NT2/D1 (cell line): ENCODE measurements around the gene SLC7A6.
A peak's percentile ranks its signal among the peaks of the same experiment; 100 is the strongest.

Experiments
- DNase-seq: peaks from one replicate; pipeline ENCODE4 v3.0.0-alpha.2; 2011; ENCODE audit warnings: low read depth, low spot score
- H3K27me3 ChIP-seq: 2 replicates; pipeline ENCODE4 v1.6.0; 2011; ENCODE audit warnings: mild to moderate bottlenecking; ENCODE audit not compliant: insufficient read length, insufficient read depth
- H3K36me3 ChIP-seq: 2 replicates; pipeline ENCODE4 v1.6.1; 2011; ENCODE audit warnings: mild to moderate bottlenecking, low read length, mixed read lengths; ENCODE audit not compliant: insufficient read depth, insufficient read length
- H3K4me1 ChIP-seq: 2 replicates; pipeline ENCODE4 v1.5.1; 2011; ENCODE audit not compliant: insufficient read depth, insufficient read length
- H3K4me3 ChIP-seq: 2 replicates; pipeline ENCODE4 v1.5.1; 2011; ENCODE audit warnings: low read depth; ENCODE audit not compliant: insufficient read length
- H3K9ac ChIP-seq: 2 replicates; pipeline ENCODE4 v1.6.0; 2011; ENCODE audit warnings: low read depth; ENCODE audit not compliant: insufficient read length
- H3K9me3 ChIP-seq: 2 replicates; pipeline ENCODE4 v1.5.1; 2011; ENCODE audit warnings: mild to moderate bottlenecking, low read length; ENCODE audit not compliant: insufficient read depth
- SUZ12 ChIP-seq: IDR thresholded peaks from 2 replicates; pipeline ENCODE4 v1.6.1; 2011; ENCODE audit not compliant: insufficient read length, insufficient read depth; ENCODE audit errors: extremely low read depth
- YY1 ChIP-seq: IDR thresholded peaks from 2 replicates; pipeline ENCODE4 v1.6.1; 2011; ENCODE audit not compliant: insufficient read length, insufficient read depth
- ZNF274 ChIP-seq: IDR thresholded peaks from 2 replicates; pipeline ENCODE4 v1.6.1; 2011; ENCODE audit warnings: mild to moderate bottlenecking, low read depth, low read length

SLC7A6 gene

DNA sequence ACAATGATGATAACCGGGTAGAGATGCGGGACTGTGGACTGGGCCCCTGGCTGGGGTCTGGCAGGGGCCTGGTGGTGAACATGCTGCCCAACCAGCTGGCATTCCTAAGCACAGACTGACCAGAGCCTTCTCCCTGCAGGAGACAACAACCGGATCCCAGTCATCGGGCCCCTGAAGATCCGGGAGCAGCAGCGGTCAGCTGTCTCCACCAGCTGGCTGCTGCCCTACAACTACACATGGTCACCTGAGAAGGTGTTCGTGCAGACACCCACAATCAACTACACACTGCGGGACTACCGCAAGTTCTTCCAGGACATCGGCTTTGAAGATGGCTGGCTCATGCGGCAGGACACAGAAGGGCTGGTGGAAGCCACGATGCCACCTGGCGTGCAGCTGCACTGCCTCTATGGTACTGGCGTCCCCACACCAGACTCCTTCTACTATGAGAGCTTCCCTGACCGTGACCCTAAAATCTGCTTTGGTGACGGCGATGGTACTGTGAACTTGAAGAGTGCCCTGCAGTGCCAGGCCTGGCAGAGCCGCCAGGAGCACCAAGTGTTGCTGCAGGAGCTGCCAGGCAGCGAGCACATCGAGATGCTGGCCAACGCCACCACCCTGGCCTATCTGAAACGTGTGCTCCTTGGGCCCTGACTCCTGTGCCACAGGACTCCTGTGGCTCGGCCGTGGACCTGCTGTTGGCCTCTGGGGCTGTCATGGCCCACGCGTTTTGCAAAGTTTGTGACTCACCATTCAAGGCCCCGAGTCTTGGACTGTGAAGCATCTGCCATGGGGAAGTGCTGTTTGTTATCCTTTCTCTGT lies 5.1 kb upstream of the SLC7A6 start:
- Histone ChIP-seq H3K9me3 (no peaks in the 10 kb centered on the region), H3K9ac (no peak overlapping the region)

DNA sequence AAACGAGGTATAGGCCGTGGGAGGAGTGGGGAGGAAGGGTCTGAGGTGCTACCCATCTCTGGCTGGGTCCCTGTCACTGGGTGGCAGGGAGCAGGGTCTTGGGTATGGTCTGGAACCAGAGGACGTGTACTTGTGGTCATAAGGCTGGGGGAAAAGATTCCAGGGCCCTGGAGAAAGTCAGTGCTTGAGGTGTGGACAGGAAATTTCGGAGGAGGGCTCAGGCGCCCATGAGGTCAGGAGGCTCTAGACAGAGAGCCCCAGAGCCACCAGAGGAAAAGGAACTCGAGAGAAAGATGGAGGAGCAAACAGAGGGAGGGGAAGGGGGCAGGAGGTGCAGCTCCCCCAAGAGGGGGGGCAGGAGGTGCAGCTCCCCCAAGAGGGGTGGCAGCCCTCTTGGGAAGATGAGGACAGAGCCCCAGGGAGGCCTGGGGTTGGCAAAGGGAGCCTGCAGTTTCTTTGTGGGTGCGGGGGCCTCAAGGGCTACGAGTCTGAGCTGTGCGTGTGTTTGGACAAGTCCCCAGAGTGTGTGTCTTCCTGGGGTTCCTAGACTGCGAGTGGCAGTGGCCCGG lies 683 bp upstream of the SLC7A6 start:
- Histone ChIP-seq H3K36me3 (peaks cover 27% of the 10 kb centered on the region), H3K4me1 (peaks cover 9% of the 10 kb centered on the region), H3K9ac (peak overlapping the region; percentile 97), H3K9me3 (no peaks in the 10 kb centered on the region), H3K4me3 (peak overlapping the region; percentile 97), H3K27me3 (peaks cover 17% of the 10 kb centered on the region)
- TF ChIP-seq SUZ12: no peak
- no peak for TF ChIP-seq YY1
- TF ChIP-seq ZNF274: no peak
- DNase-seq: no peak

More for the DNA sequence above, 5.1 kb upstream of the SLC7A6 start:
- no peak for DNase-seq
- no peak for TF ChIP-seq SUZ12
- no peak overlapping the region for H3K4me3 ChIP-seq
- H3K4me1 ChIP-seq: peaks cover 12% of the 10 kb centered on the region
- H3K36me3 ChIP-seq: peaks cover 33% of the 10 kb centered on the region
- peaks cover 10% of the 10 kb centered on the region for H3K27me3 ChIP-seq

GRCh38 chr16:68265078-68265920 lies 973 bp downstream of the SLC7A6 start:
- TF ChIP-seq SUZ12 (no peak), ZNF274 (no peak), YY1 (no peak)
- Histone ChIP-seq H3K4me3 (peak overlapping the region; percentile 97), H3K4me1 (peaks cover 9% of the 10 kb centered on the region), H3K27me3 (peaks cover 17% of the 10 kb centered on the region), H3K36me3 (peaks cover 20% of the 10 kb centered on the region), H3K9ac (peak overlapping the region; percentile 97), H3K9me3 (no peaks in the 10 kb centered on the region)
- no peak for DNase-seq

- H3K4me1 ChIP-seq: peaks cover 6% of the 10 kb centered on the region
- peaks cover 35% of the 10 kb centered on the region for H3K36me3 ChIP-seq
- TF ChIP-seq ZNF274 (no peak), SUZ12 (no peak), YY1 (no peak)
- H3K27me3 ChIP-seq: peaks cover 15% of the 10 kb centered on the region
- H3K9ac ChIP-seq: peak overlapping the region; percentile 33
- peak overlapping the region; percentile 19 for H3K4me3 ChIP-seq
- H3K9me3 ChIP-seq: no peaks in the 10 kb centered on the region
- DNase-seq: no peak
Measured at GRCh38 chr16:68267612-68268405, 3.5 kb downstream of the SLC7A6 start.

- peaks cover 3% of the 10 kb centered on the region for H3K4me1 ChIP-seq
- TF ChIP-seq ZNF274 (no peak), SUZ12 (no peak), YY1 (no peak)
- H3K27me3 ChIP-seq: peaks cover 4% of the 10 kb centered on the region
- H3K36me3 ChIP-seq: peaks cover 54% of the 10 kb centered on the region
- H3K9ac ChIP-seq: no peak overlapping the region
- no peak for DNase-seq
- H3K4me3 ChIP-seq: no peak overlapping the region
- no peaks in the 10 kb centered on the region for H3K9me3 ChIP-seq
Measured at GRCh38 chr16:68269793-68270192, 5.5 kb downstream of the SLC7A6 start.

GRCh38 chr16:68270353-68270752 lies 6.0 kb downstream of the SLC7A6 start:
- no peak overlapping the region for H3K9ac ChIP-seq
- TF ChIP-seq ZNF274 (no peak), SUZ12 (no peak), YY1 (no peak)
- no peak for DNase-seq
- H3K27me3 ChIP-seq: no peaks in the 10 kb centered on the region
- H3K36me3 ChIP-seq: peaks cover 59% of the 10 kb centered on the region
- peaks cover 3% of the 10 kb centered on the region for H3K4me1 ChIP-seq
- H3K4me3 ChIP-seq: no peak overlapping the region
- H3K9me3 ChIP-seq: no peaks in the 10 kb centered on the region
